ENCODE measurements around the gene SLC27A5. TPM values are rescaled to one million over a fixed set of nuclear protein-coding genes. Genes with fewer than 3 reads are reported as not detected.

The SLC27A5 gene
- total RNA-seq, 2 experiments from 2014 or later: 13.8 to 14.4 TPM

GRCh38 chr19:58535857-58536256, 24.1 kb upstream of the SLC27A5 start:
- peaks cover 12% of the 10 kb centered on the region for H3K27me3 Mint-ChIP-seq (ENCODE audit: low read depth)
- DNase-seq: no peak
- CTCF ChIA-PET: no interaction called here
- H3K27ac Mint-ChIP-seq: no peak overlapping the region
- H3K36me3 Mint-ChIP-seq (ENCODE audit: low read depth): no peaks in the 10 kb centered on the region
- no peak overlapping the region for H3K4me3 Mint-ChIP-seq
- H3K9me3 Mint-ChIP-seq: no peaks in the 10 kb centered on the region
- intact Hi-C loops (cut with micrococcal nuclease): no loop called here
- peaks cover 5% of the 10 kb centered on the region for H3K4me1 Mint-ChIP-seq (ENCODE audit: low read depth)

- no peaks in the 10 kb centered on the region for H3K9me3 Mint-ChIP-seq
- intact Hi-C loops (cut with micrococcal nuclease): no loop called here
- CTCF ChIA-PET: interaction anchor here (1.2 kb wide), 1 partner anchor 11 kb away, joined by 5 read pairs; no protein-coding TSS in a partner anchor
These were observed 19.4 kb upstream of the SLC27A5 start for GRCh38 chr19:58531034-58531840.

GRCh38 chr19:58529405-58529804, 17.6 kb upstream of the SLC27A5 start:
- Mint-ChIP-seq H3K4me3 (no peak overlapping the region), H3K36me3 (ENCODE audit: low read depth) (no peaks in the 10 kb centered on the region), H3K4me1 (ENCODE audit: low read depth) (no peaks in the 10 kb centered on the region), H3K27ac (no peak overlapping the region), H3K9me3 (no peaks in the 10 kb centered on the region), H3K27me3 (ENCODE audit: low read depth) (no peaks in the 10 kb centered on the region)
- intact Hi-C loops (cut with micrococcal nuclease): no loop called here
- no peak for DNase-seq
- CTCF ChIA-PET: no interaction called here

More at GRCh38 chr19:58531034-58531840, 19.4 kb upstream of the SLC27A5 start:
- no peaks in the 10 kb centered on the region for H3K36me3 Mint-ChIP-seq (ENCODE audit: low read depth)
- no peak overlapping the region for H3K4me3 Mint-ChIP-seq
- peaks cover 3% of the 10 kb centered on the region for H3K27me3 Mint-ChIP-seq (ENCODE audit: low read depth)
- no peak for DNase-seq
- no peaks in the 10 kb centered on the region for H3K4me1 Mint-ChIP-seq (ENCODE audit: low read depth)
- H3K27ac Mint-ChIP-seq: no peak overlapping the region

GRCh38 chr19:58522709-58523108, 10.9 kb upstream of the SLC27A5 start:
- H3K27ac Mint-ChIP-seq: no peak overlapping the region
- H3K9me3 Mint-ChIP-seq: no peaks in the 10 kb centered on the region
- DNase-seq: no peak
- H3K4me3 Mint-ChIP-seq: no peak overlapping the region
- H3K4me1 Mint-ChIP-seq (ENCODE audit: low read depth): peaks cover 22% of the 10 kb centered on the region
- CTCF ChIA-PET: interaction anchor here (1.1 kb wide), 1 partner anchor 22 kb away, joined by 3 read pairs; no protein-coding TSS in a partner anchor
- H3K36me3 Mint-ChIP-seq (ENCODE audit: low read depth): peaks cover 6% of the 10 kb centered on the region
- H3K27me3 Mint-ChIP-seq (ENCODE audit: low read depth): no peaks in the 10 kb centered on the region
- intact Hi-C loops (cut with micrococcal nuclease): no loop called here

GRCh38 chr19:58521651-58522050, 9.9 kb upstream of the SLC27A5 start:
- H3K4me3 Mint-ChIP-seq: no peak overlapping the region
- no peaks in the 10 kb centered on the region for H3K9me3 Mint-ChIP-seq
- H3K4me1 Mint-ChIP-seq (ENCODE audit: low read depth): peaks cover 24% of the 10 kb centered on the region
- intact Hi-C loops (cut with micrococcal nuclease): no loop called here
- DNase-seq: no peak
- H3K27me3 Mint-ChIP-seq (ENCODE audit: low read depth): no peaks in the 10 kb centered on the region
- H3K27ac Mint-ChIP-seq: no peak overlapping the region
- CTCF ChIA-PET: interaction anchor here (1.7 to 6.4 kb wide), 2 partner anchors 10 to 60 kb away, joined by 5 to 52 read pairs; no protein-coding TSS in a partner anchor
- H3K36me3 Mint-ChIP-seq (ENCODE audit: low read depth): peaks cover 11% of the 10 kb centered on the region

- Mint-ChIP-seq H3K27ac (peak overlapping the region; percentile 98), H3K4me1 (ENCODE audit: low read depth) (peaks cover 34% of the 10 kb centered on the region), H3K9me3 (no peaks in the 10 kb centered on the region), H3K27me3 (ENCODE audit: low read depth) (no peaks in the 10 kb centered on the region), H3K36me3 (ENCODE audit: low read depth) (peaks cover 19% of the 10 kb centered on the region), H3K4me3 (peak overlapping the region; percentile 93)
- intact Hi-C loops (cut with micrococcal nuclease): no loop called here
- DNase-seq: no peak
- CTCF ChIA-PET: interaction anchor here (0.6 to 6.4 kb wide), 20 partner anchors 9 to 292 kb away, joined by 3 to 52 read pairs (median 5); partner anchors contain the start of genes CHMP2A, TRIM28 and ZNF544
These were observed 8.4 kb upstream of the SLC27A5 start for GRCh38 chr19:58520257-58520599.

- intact Hi-C loops (cut with micrococcal nuclease): loop anchor here (1.0 kb wide), 10 partner anchors 25 to 337 kb away; partner anchors contain the start of genes CHMP2A, MZF1, TRIM28 and ZNF324
- Mint-ChIP-seq H3K27ac (peak within 1 kb of the TSS; percentile 98), H3K27me3 (ENCODE audit: low read depth) (no peaks in the 10 kb centered on the region), H3K4me1 (ENCODE audit: low read depth) (peaks cover 38% of the 10 kb centered on the region), H3K36me3 (ENCODE audit: low read depth) (peaks cover 23% of the 10 kb centered on the region), H3K9me3 (no peaks in the 10 kb centered on the region), H3K4me3 (peak within 1 kb of the TSS; percentile 93)
- peak; percentile 94 for DNase-seq
- CTCF ChIA-PET: interaction anchor here (0.6 to 6.4 kb wide), 22 partner anchors 9 to 292 kb away, joined by 3 to 52 read pairs (median 4); partner anchors contain the start of genes CHMP2A, TRIM28 and ZNF544
These were observed 7.8 kb upstream of the SLC27A5 start, which contains the start of gene ZBTB45 for GRCh38 chr19:58519355-58520256. Gene ZBTB45 (minus strand): TSS chr19:58519810. CDS start chr19:58517673, 2,137 bp downstream.

GRCh38 chr19:58519087-58519354, 7.2 kb upstream of the SLC27A5 start:
- Mint-ChIP-seq H3K27me3 (ENCODE audit: low read depth) (no peaks in the 10 kb centered on the region), H3K4me1 (ENCODE audit: low read depth) (peaks cover 40% of the 10 kb centered on the region), H3K4me3 (peak overlapping the region; percentile 93), H3K9me3 (no peaks in the 10 kb centered on the region), H3K36me3 (ENCODE audit: low read depth) (peaks cover 23% of the 10 kb centered on the region), H3K27ac (peak overlapping the region; percentile 98)
- peak; percentile 77 for DNase-seq
- CTCF ChIA-PET: interaction anchor here (1.0 to 6.4 kb wide), 9 partner anchors 10 to 62 kb away, joined by 3 to 52 read pairs (median 5); partner anchors contain the start of genes CHMP2A and TRIM28
- intact Hi-C loops (cut with micrococcal nuclease): loop anchor here (1.0 kb wide), 10 partner anchors 25 to 337 kb away; partner anchors contain the start of genes CHMP2A, MZF1, TRIM28 and ZNF324

GRCh38 chr19:58518256-58519086, 6.7 kb upstream of the SLC27A5 start:
- H3K36me3 Mint-ChIP-seq (ENCODE audit: low read depth): peaks cover 23% of the 10 kb centered on the region

GRCh38 chr19:58516964-58517833, 5.4 kb upstream of the SLC27A5 start:
- Mint-ChIP-seq H3K36me3 (ENCODE audit: low read depth) (peaks cover 23% of the 10 kb centered on the region), H3K4me3 (no peak overlapping the region), H3K27ac (no peak overlapping the region), H3K27me3 (ENCODE audit: low read depth) (no peaks in the 10 kb centered on the region), H3K4me1 (ENCODE audit: low read depth) (peaks cover 47% of the 10 kb centered on the region), H3K9me3 (no peaks in the 10 kb centered on the region)
- no peak for DNase-seq
- intact Hi-C loops (cut with micrococcal nuclease): no loop called here
- CTCF ChIA-PET: interaction anchor here (0.6 to 6.4 kb wide), 4 partner anchors 37 to 64 kb away, joined by 3 to 52 read pairs (median 4); partner anchors contain the start of gene CHMP2A

More at GRCh38 chr19:58518256-58519086, 6.7 kb upstream of the SLC27A5 start:
- H3K4me1 Mint-ChIP-seq (ENCODE audit: low read depth): peaks cover 42% of the 10 kb centered on the region
- peak overlapping the region; percentile 93 for H3K4me3 Mint-ChIP-seq
- no peaks in the 10 kb centered on the region for H3K27me3 Mint-ChIP-seq (ENCODE audit: low read depth)
- H3K27ac Mint-ChIP-seq: peak overlapping the region; percentile 98
- H3K9me3 Mint-ChIP-seq: no peaks in the 10 kb centered on the region
- DNase-seq: no peak
- CTCF ChIA-PET: interaction anchor here (1.0 to 6.4 kb wide), 9 partner anchors 10 to 63 kb away, joined by 3 to 52 read pairs (median 4); partner anchors contain the start of genes CHMP2A and TRIM28
- intact Hi-C loops (cut with micrococcal nuclease): loop anchor here (1.0 kb wide), 10 partner anchors 26 to 336 kb away; partner anchors contain the start of genes CHMP2A, MZF1, TRIM28 and ZNF324
